Gastroesophageal sphincter (tissue), 3 donors: ENCODE results near the gene PRSS8.

ENCODE experiments used
- CTCF ChIP-seq, 4 experiments: fragments of 200-600 bp in 2 of 4; fragments of 450-650 bp in 2 of 4; sonication (generic) in 1 of 4; IDR thresholded peaks; one replicate each; pipeline ENCODE4 v1.5.1; 2017 to 2019; ENCODE audit warnings: antibody characterized with exemption in 4 of 4, mild to moderate bottlenecking in 2 of 4, moderate library complexity in 2 of 4
- POLR2AphosphoS5 ChIP-seq: sonication (generic); formaldehyde crosslinking; IDR thresholded peaks from one replicate; pipeline ENCODE4 v1.6.1; 2017; ENCODE audit warnings: antibody characterized with exemption

DNA sequence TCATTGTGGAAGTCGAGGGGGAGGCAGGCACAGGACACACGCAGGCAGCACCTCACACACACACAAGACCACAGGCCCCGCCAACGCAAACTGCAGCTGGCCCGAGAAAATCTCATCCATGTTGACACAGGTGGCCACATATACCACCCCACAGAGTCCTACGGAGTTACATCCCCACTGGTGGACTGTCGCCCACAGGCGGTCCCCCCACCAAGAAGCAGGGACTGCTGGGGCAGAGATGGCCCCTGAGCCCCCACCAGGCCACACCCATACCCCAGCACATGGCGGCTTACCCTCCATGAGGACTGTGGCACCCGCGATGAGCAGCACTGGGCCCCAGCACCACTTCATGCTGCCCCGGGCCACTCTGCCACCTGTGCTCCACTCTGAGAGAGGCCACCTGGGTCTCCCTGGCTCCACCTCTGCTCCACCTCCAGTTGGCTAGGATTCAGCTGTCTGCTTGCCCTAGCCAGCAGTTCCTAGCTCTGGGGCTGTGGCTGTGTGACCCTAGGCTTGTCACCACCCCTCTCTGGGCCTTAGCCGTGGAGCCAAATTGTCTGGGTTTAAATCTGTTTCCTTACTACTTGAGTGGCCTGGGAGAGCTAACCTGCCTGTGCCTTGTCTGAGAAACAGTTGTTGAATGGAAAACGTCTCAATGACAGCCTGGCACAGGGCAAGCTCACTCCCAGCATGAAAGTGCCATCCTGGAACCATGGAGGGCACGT is 46.9 kb downstream of the PRSS8 start, which contains the start of gene PRSS53:
- no peak for TF ChIP-seq CTCF (IDR thresholded peaks at IDR 0.05)
- no peak for TF ChIP-seq POLR2AphosphoS5
